Esophagus muscularis mucosa (tissue), 4 donors: ENCODE measurements around the gene OLA1.

Experiments
- CTCF ChIP-seq, 3 experiments: fragments of 200-600 bp in 2 of 3; fragments of 450-650 bp in 1 of 3; sonication (generic) in 2 of 3; IDR thresholded peaks; one replicate each; pipeline ENCODE4 v1.5.1; 2017 to 2019; ENCODE audit warnings: antibody characterized with exemption in 3 of 3, mild to moderate bottlenecking in 2 of 3, moderate library complexity in 1 of 3
- EP300 ChIP-seq: sonication (generic); formaldehyde crosslinking; IDR thresholded peaks from one replicate; pipeline ENCODE4 v1.6.1; 2017; ENCODE audit warnings: antibody characterized with exemption
- POLR2A ChIP-seq: fragments of 450-650 bp; IDR thresholded peaks from one replicate; pipeline ENCODE4 v1.6.1; 2017; ENCODE audit warnings: antibody characterized with exemption, moderate library complexity, mild to moderate bottlenecking, low read depth

GRCh38 chr2:174158003-174158402, 90.3 kb downstream of the OLA1 start:
- TF ChIP-seq CTCF (IDR thresholded peaks at IDR 0.05) (peak in 1 of 3 experiments; percentile 38), EP300 (no peak), POLR2A (no peak)
